Ovary (tissue), 9 donors: ENCODE results near the gene IL23R. TPM values are rescaled to one million over a fixed set of nuclear protein-coding genes. Genes with fewer than 3 reads are reported as not detected.

Experiments used
- DNase-seq, 5 donors: peaks; one replicate each; pipeline ENCODE4 v3.0.0-alpha.2; 2019 to 2020
- H3K27ac ChIP-seq, 2 donors: fragments of 200-600 bp; one replicate each; pipeline versions ENCODE4 v1.5.1 to v1.8.0; 2019 to 2022
- H3K27me3 ChIP-seq: fragments of 200-600 bp; one replicate; pipeline ENCODE4 v1.8.0; 2022
- H3K36me3 ChIP-seq: fragments of 200-600 bp; sonication (generic); one replicate; pipeline ENCODE4 v1.5.1; 2019
- H3K4me1 ChIP-seq: one replicate; pipeline ENCODE4 v1.8.1; 2013; ENCODE audit warnings: mild to moderate bottlenecking, moderate library complexity; ENCODE audit not compliant: insufficient read depth
- H3K4me3 ChIP-seq: fragments of 200-600 bp; sonication (generic); one replicate; pipeline ENCODE4 v1.5.1; 2017
- H3K9me3 ChIP-seq, 2 donors: fragments of 200-600 bp in 1 of 2; sonication (generic) in 1 of 2; one replicate each; pipeline versions ENCODE4 v1.5.1 to v1.8.1; 2013 to 2019; ENCODE audit warnings: mild to moderate bottlenecking in 1 of 2, moderate library complexity in 1 of 2
- CTCF ChIP-seq, 3 donors: fragments of 450-650 bp in 2 of 3; fragments of 200-600 bp in 1 of 3; IDR thresholded peaks; one replicate each; pipeline versions ENCODE4 v1.5.1 to v1.8.0; 2016 to 2022; ENCODE audit warnings: antibody characterized with exemption in 3 of 3, mild to moderate bottlenecking in 1 of 3
- EP300 ChIP-seq: sonication (generic); formaldehyde crosslinking; IDR thresholded peaks from one replicate; pipeline ENCODE4 v1.6.1; 2017; ENCODE audit warnings: antibody characterized with exemption
- POLR2A ChIP-seq: fragments of 450-650 bp; IDR thresholded peaks from one replicate; pipeline ENCODE4 v1.6.1; 2017; ENCODE audit warnings: antibody characterized with exemption, mild to moderate bottlenecking, moderate library complexity
- WGBS, 3 donors: extraction: QIAGEN DNeasy Blood & Tissue Kit in 1 of 3; methylation state at CpG; one replicate each; pipeline versions ENCODE4 v1.1.5 to v1.1.7; 2013 to 2017; 5-methylcytosine and 5-hydroxymethylcytosine counted together
- intact Hi-C, 4 donors: fragments of 100-400 bp; cut with DNase I; formaldehyde crosslinking; loops; one replicate each; pipeline versions ENCODE4 v1.11.0 to v1.15.1; 2022 to 2023
- polyA plus RNA-seq, 2 donors: library from polyadenylated mRNA; stranded (reverse); fragments of 200-250 nt in 1 of 2; fragments of 350-450 nt in 1 of 2; fragmentation: Illumina TruSeq in 1 of 2; extraction: RNeasy Lipid Tissue Mini Kit (QIAGEN cat#74804) in 1 of 2; gene quantifications; one replicate each; pipeline ENCODE4 v1.2.3, GENCODE V29; 2013 to 2014
- total RNA-seq, 7 donors: library from RNA; depleted of rRNA in 2 of 7; stranded (reverse); fragments of >200 nt in 2 of 7; fragmentation: NEBNext Ultra II Directional in 3 of 7; extraction: Animal tissue kit (Norgen Biotek cat#: 25700) in 3 of 7; gene quantifications; one replicate each; pipeline versions ENCODE4 v1.1.0 to v1.2.4, GENCODE V29; 2016 to 2023
- donor health status: DM: no; HTN: no; CAD: no; lungs with moderate emphysema.
- donor health status: DM: no; HTN: no; CAD: no.
- donor health status: Bipolar disorder and iron deficiency.
- donor health status: DM: yes; HTN: yes; CAD: no.
- donor health status: DM: no; HTN: no; CAD: no.
- donor health status: DM: yes; HTN: yes; CAD: no.

IL23R gene
- total and polyA plus RNA-seq, 9 donors: 0.02 to 0.68 TPM; not detected in 7

- H3K27ac ChIP-seq: no peak overlapping the region
- no peak overlapping the region for H3K4me3 ChIP-seq
- WGBS, 3 donors: 69 to 80% (median 76%) methylated on average over 4 of the region's 4 CpGs
- no peaks in the 10 kb centered on the region for H3K27me3 ChIP-seq
- no peak for TF ChIP-seq POLR2A
- TF ChIP-seq EP300: no peak
- TF ChIP-seq CTCF (IDR thresholded peaks at IDR 0.05): no peak
- no peaks in the 10 kb centered on the region for H3K36me3 ChIP-seq
- intact Hi-C loops: no loop called here
- peaks cover 0 to 3% of the 10 kb centered on the region in 2 donors for H3K9me3 ChIP-seq
- no peaks in the 10 kb centered on the region for H3K4me1 ChIP-seq
- DNase-seq: no peak
Observed at GRCh38 chr1:67124455-67124854, 41.8 kb upstream of the IL23R start.

GRCh38 chr1:67126111-67126746, 40.0 kb upstream of the IL23R start:
- Histone ChIP-seq H3K27me3 (no peaks in the 10 kb centered on the region), H3K4me3 (no peak overlapping the region), H3K36me3 (no peaks in the 10 kb centered on the region), H3K27ac (no peak overlapping the region), H3K4me1 (no peaks in the 10 kb centered on the region), H3K9me3 (no peaks in the 10 kb centered on the region)
- no peak for TF ChIP-seq CTCF (IDR thresholded peaks at IDR 0.05)
- no peak for TF ChIP-seq EP300
- no peak for TF ChIP-seq POLR2A
- 53 to 78% (median 74%) methylated on average over 5 of the region's 5 CpGs for WGBS, 3 donors
- intact Hi-C loops: no loop called here
- DNase-seq: no peak

- Histone ChIP-seq H3K9me3 (no peaks in the 10 kb centered on the region), H3K27me3 (no peaks in the 10 kb centered on the region), H3K36me3 (no peaks in the 10 kb centered on the region), H3K27ac (no peak overlapping the region), H3K4me3 (no peak overlapping the region), H3K4me1 (no peaks in the 10 kb centered on the region)
- intact Hi-C loops: no loop called here
- TF ChIP-seq EP300 (no peak), CTCF (IDR thresholded peaks at IDR 0.05) (no peak), POLR2A (no peak)
- WGBS, 3 donors: 78 to 85% (median 85%) methylated on average over 1 of the region's 1 CpG
- no peak for DNase-seq
Observed at GRCh38 chr1:67126974-67127373, 39.3 kb upstream of the IL23R start.

GRCh38 chr1:67130673-67131072, 35.6 kb upstream of the IL23R start:
- Histone ChIP-seq H3K36me3 (no peaks in the 10 kb centered on the region), H3K4me1 (no peaks in the 10 kb centered on the region), H3K27me3 (no peaks in the 10 kb centered on the region), H3K4me3 (no peak overlapping the region), H3K9me3 (no peaks in the 10 kb centered on the region), H3K27ac (no peak overlapping the region)
- no peak for DNase-seq
- TF ChIP-seq EP300 (no peak), POLR2A (no peak)
- WGBS, 3 donors: 43 to 51% (median 48%) methylated on average over 2 of the region's 2 CpGs
- intact Hi-C loops: no loop called here

GRCh38 chr1:67133177-67133576, 33.1 kb upstream of the IL23R start:
- no peak for DNase-seq
- no peak overlapping the region for H3K27ac ChIP-seq
- H3K9me3 ChIP-seq: no peaks in the 10 kb centered on the region
- no peaks in the 10 kb centered on the region for H3K4me1 ChIP-seq
- no peaks in the 10 kb centered on the region for H3K27me3 ChIP-seq
- no peaks in the 10 kb centered on the region for H3K36me3 ChIP-seq
- H3K4me3 ChIP-seq: no peak overlapping the region
- TF ChIP-seq CTCF (IDR thresholded peaks at IDR 0.05) (no peak), EP300 (no peak), POLR2A (no peak)
- intact Hi-C loops: no loop called here
- WGBS, 3 donors: 82 to 86% (median 85%) methylated on average over 2 of the region's 2 CpGs
